ENCODE results near the gene FUCA1. TPM values are rescaled to one million over a fixed set of nuclear protein-coding genes. Genes with fewer than 3 reads are reported as not detected.

Gene FUCA1
- total RNA-seq, 1 donor from 2014 or later = 12.6 TPM

- Mint-ChIP-seq H3K4me3 (peak within 1 kb of the TSS; percentile 96), H3K36me3 (no peaks in the 10 kb centered on the region), H3K27ac (peak within 1 kb of the TSS; percentile 97), H3K4me1 (peaks cover 9% of the 10 kb centered on the region), H3K27me3 (ENCODE audit: insufficient read depth, low read depth) (peaks cover 6% of the 10 kb centered on the region), H3K9me3 (no peaks in the 10 kb centered on the region)
- peak; percentile 84 for DNase-seq (ENCODE audit: low spot score)
- Histone ChIP-seq H4K20me1 (ENCODE audit: low read depth) (peaks cover 17% of the 10 kb centered on the region), H3K4me2 (peak within 1 kb of the TSS; percentile 79), H3F3A (ENCODE audit: low read depth) (peaks cover 29% of the 10 kb centered on the region), H3K4me3 (peak within 1 kb of the TSS; percentile 83), H3K9me3 (ENCODE audit: low read depth) (no peaks in the 10 kb centered on the region), H2AFZ (replicated peaks) (peak within 1 kb of the TSS; percentile 54), H3K9ac (peak within 1 kb of the TSS; percentile 58), H3K27me3 (peaks cover 16% of the 10 kb centered on the region), H3K4me1 (peaks cover 8% of the 10 kb centered on the region), H3K36me3 (no peaks in the 10 kb centered on the region), H3K27ac (no peak within 1 kb of the TSS), H3K79me2 (ENCODE audit: low read depth) (no peaks in the 10 kb centered on the region)
- TF ChIP-seq CTCF (IDR thresholded peaks at IDR 0.05) (no peak), EZH2phosphoT487 (IDR thresholded peaks at IDR 0.05) (peak; percentile 53), EZH2 (IDR thresholded peaks at IDR 0.05) (peak; percentile 41)
These were observed 67.4 kb downstream of the FUCA1 start, which contains the start of gene GALE for GRCh38 chr1:23800400-23801337. Gene GALE (minus strand): TSS chr1:23800754. CDS start chr1:23799007, 1,747 bp downstream.

- no peaks in the 10 kb centered on the region for H3K79me2 ChIP-seq (ENCODE audit: low read depth)
- Mint-ChIP-seq H3K4me3 (peak overlapping the region; percentile 96), H3K9me3 (no peaks in the 10 kb centered on the region), H3K36me3 (peaks cover 2% of the 10 kb centered on the region), H3K27ac (peak overlapping the region; percentile 97), H3K27me3 (ENCODE audit: insufficient read depth, low read depth) (peaks cover 4% of the 10 kb centered on the region), H3K4me1 (peaks cover 9% of the 10 kb centered on the region)
- H2AFZ ChIP-seq (replicated peaks) = peak overlapping the region; percentile 2
- H3K4me3 ChIP-seq = peak overlapping the region; percentile 83
- H3K36me3 ChIP-seq = no peaks in the 10 kb centered on the region
- H3K27ac ChIP-seq = no peak overlapping the region
- H3K4me2 ChIP-seq = peak overlapping the region; percentile 79
- peak overlapping the region; percentile 58 for H3K9ac ChIP-seq
- peaks cover 16% of the 10 kb centered on the region for H3K27me3 ChIP-seq
- DNase-seq (ENCODE audit: low spot score) = peak; percentile 75
- peaks cover 17% of the 10 kb centered on the region for H4K20me1 ChIP-seq (ENCODE audit: low read depth)
- TF ChIP-seq EZH2 (IDR thresholded peaks at IDR 0.05) = peak; percentile 11
- TF ChIP-seq EZH2phosphoT487 (IDR thresholded peaks at IDR 0.05) = no peak
- no peaks in the 10 kb centered on the region for H3K9me3 ChIP-seq (ENCODE audit: low read depth)
- peaks cover 8% of the 10 kb centered on the region for H3K4me1 ChIP-seq
- H3F3A ChIP-seq (ENCODE audit: low read depth) = peaks cover 29% of the 10 kb centered on the region
These were observed 68.3 kb downstream of the FUCA1 start for GRCh38 chr1:23799570-23800399.

- H3K9me3 Mint-ChIP-seq = no peaks in the 10 kb centered on the region
- no peak for TF ChIP-seq CTCF (IDR thresholded peaks at IDR 0.05)
- TF ChIP-seq EZH2 (IDR thresholded peaks at IDR 0.05) = no peak
- no peak for TF ChIP-seq EZH2phosphoT487 (IDR thresholded peaks at IDR 0.05)
- H3K4me1 ChIP-seq = peaks cover 8% of the 10 kb centered on the region
- peaks cover 2% of the 10 kb centered on the region for H3K36me3 Mint-ChIP-seq
- H3K27ac ChIP-seq = no peak overlapping the region
- DNase-seq (ENCODE audit: low spot score) = no peak
- H3K36me3 ChIP-seq = no peaks in the 10 kb centered on the region
- no peak overlapping the region for H3K9ac ChIP-seq
- H3K9me3 ChIP-seq (ENCODE audit: low read depth) = no peaks in the 10 kb centered on the region
- peaks cover 4% of the 10 kb centered on the region for H3K27me3 Mint-ChIP-seq (ENCODE audit: insufficient read depth, low read depth)
- H3K4me3 Mint-ChIP-seq = peak overlapping the region; percentile 96
- H3K79me2 ChIP-seq (ENCODE audit: low read depth) = no peaks in the 10 kb centered on the region
- peaks cover 9% of the 10 kb centered on the region for H3K4me1 Mint-ChIP-seq
- H4K20me1 ChIP-seq (ENCODE audit: low read depth) = peaks cover 17% of the 10 kb centered on the region
- H2AFZ ChIP-seq (replicated peaks) = no peak overlapping the region
- peak overlapping the region; percentile 79 for H3K4me2 ChIP-seq
- H3K4me3 ChIP-seq = peak overlapping the region; percentile 83
- peaks cover 29% of the 10 kb centered on the region for H3F3A ChIP-seq (ENCODE audit: low read depth)
- H3K27ac Mint-ChIP-seq = no peak overlapping the region
- H3K27me3 ChIP-seq = peaks cover 16% of the 10 kb centered on the region
These were observed 68.9 kb downstream of the FUCA1 start for GRCh38 chr1:23799255-23799569.

Measured in neural progenitor cell (in vitro differentiated cells).